SH-SY5Y (cell line): ENCODE data around the gene TLR4.

Source experiments
- GATA2 ChIP-seq: IDR thresholded peaks from 2 replicates; pipeline ENCODE4 v1.6.1; 2011; ENCODE audit warnings: mild to moderate bottlenecking, low read depth, low read length
- GATA3 ChIP-seq: IDR thresholded peaks from 2 replicates; pipeline ENCODE4 v1.6.1; 2011; ENCODE audit warnings: low read depth, mild to moderate bottlenecking, low read length, moderate library complexity

- TF ChIP-seq GATA2 (no peak), GATA3 (no peak)
Measured at GRCh38 chr9:117768750-117769395, 64.7 kb downstream of the TLR4 start.
